SK-N-SH (cell line): ENCODE results near the gene CEBPA. TPM values are rescaled to one million over a fixed set of nuclear protein-coding genes. Genes with fewer than 3 reads are reported as not detected.

Experiments
- CTCF ChIA-PET: fragments of 300-600, 350-600 bp; formaldehyde crosslinking; extraction: SDS; loops from one replicate; lab custom pipeline; 2021; lab: Yijun Ruan, JAX
- POLR2A ChIA-PET: fragments of 350-600 bp; sonication (Branson Sonifier 250); formaldehyde crosslinking; extraction: SDS; loops from one replicate; lab custom pipeline; 2020; ENCODE audit warnings: antibody characterized with exemption, inconsistent platforms; lab: Yijun Ruan, JAX
- DNase-seq: peaks from one replicate; pipeline ENCODE4 v3.0.0; 2012
- H2AFZ ChIP-seq: fragments of 200-600 bp; sonication (generic); 2 replicates; pipeline ENCODE4 v1.8.1; 2016; ENCODE audit warnings: antibody characterized with exemption, mild to moderate bottlenecking, low read depth
- H3F3A ChIP-seq: fragments of 200-600 bp; sonication (generic); replicated peaks from 2 replicates; pipeline ENCODE3; 2016; ENCODE audit warnings: antibody characterized with exemption, mild to moderate bottlenecking; ENCODE audit not compliant: insufficient read depth
- H3K27ac ChIP-seq, 2 experiments: fragments of 200-500 bp in 1 of 2; fragments of 200-600 bp in 1 of 2; sonication (Bioruptor generic) in 1 of 2; sonication (generic), shearing (Covaris generic) in 1 of 2; 2 replicates each; pipeline versions ENCODE4 v1.5.1 to v1.6.1; 2014 to 2016; ENCODE audit warnings: low read depth in 2 of 2, inconsistent platforms in 1 of 2, low read length in 1 of 2, mild to moderate bottlenecking in 1 of 2, mixed read lengths in 1 of 2
- H3K27me3 ChIP-seq: fragments of 200-600 bp; sonication (generic), shearing (Covaris generic); 2 replicates; pipeline ENCODE4 v1.6.1; 2016; ENCODE audit warnings: mixed run types; ENCODE audit not compliant: insufficient read depth
- H3K36me3 ChIP-seq, 2 experiments: fragments of 200-500 bp in 1 of 2; fragments of 200-600 bp in 1 of 2; sonication (Bioruptor generic) in 1 of 2; sonication (generic) in 1 of 2; replicated peaks in 1 of 2; 2 replicates each; pipeline versions ENCODE3 to v1.5.1; 2014 to 2016; ENCODE audit warnings: low read length in 1 of 2, mild to moderate bottlenecking in 1 of 2; ENCODE audit not compliant: insufficient read depth in 2 of 2, control insufficient read depth in 1 of 2
- H3K4me1 ChIP-seq, 2 experiments: fragments of 200-500 bp in 1 of 2; fragments of 200-600 bp in 1 of 2; sonication (Bioruptor generic) in 1 of 2; sonication (generic), shearing (Covaris generic) in 1 of 2; 2 replicates each; pipeline versions ENCODE4 v1.5.1 to v1.6.1; 2014 to 2016; ENCODE audit warnings: low read depth in 1 of 2, low read length in 1 of 2, mixed run types in 1 of 2; ENCODE audit not compliant: insufficient read depth in 2 of 2, control insufficient read depth in 1 of 2
- H3K4me2 ChIP-seq: fragments of 200-600 bp; sonication (generic), shearing (Covaris generic); 2 replicates; pipeline ENCODE4 v1.6.1; 2017; ENCODE audit warnings: mixed run types
- H3K4me3 ChIP-seq, 2 experiments: fragments of 200-500 bp in 1 of 2; fragments of 200-600 bp in 1 of 2; sonication (Bioruptor generic) in 1 of 2; sonication (generic), shearing (Covaris generic) in 1 of 2; 2 replicates each; pipeline versions ENCODE4 v1.5.1 to v1.8.1; 2014 to 2016; ENCODE audit warnings: low read depth in 2 of 2, inconsistent platforms in 1 of 2, low read length in 1 of 2, mild to moderate bottlenecking in 1 of 2, mixed read lengths in 1 of 2, moderate library complexity in 1 of 2
- H3K79me2 ChIP-seq: fragments of 200-600 bp; sonication (generic); 2 replicates; pipeline ENCODE4 v1.8.1; 2017; ENCODE audit warnings: mild to moderate bottlenecking; ENCODE audit not compliant: insufficient read depth
- H3K9ac ChIP-seq: fragments of 200-600 bp; sonication (generic); 2 replicates; pipeline ENCODE4 v1.6.1; 2017; ENCODE audit warnings: mixed run types
- H3K9me2 ChIP-seq: fragments of 200-600 bp; sonication (generic); 2 replicates; pipeline ENCODE4 v1.6.1; 2017; ENCODE audit warnings: mixed run types
- H3K9me3 ChIP-seq: fragments of 200-600 bp; sonication (generic); 2 replicates; pipeline ENCODE4 v1.6.1; 2017; ENCODE audit warnings: mixed run types, mild to moderate bottlenecking, moderate library complexity
- H4K20me1 ChIP-seq: fragments of 200-600 bp; sonication (generic); 2 replicates; pipeline ENCODE4 v1.6.1; 2017; ENCODE audit warnings: mild to moderate bottlenecking, mixed run types; ENCODE audit not compliant: insufficient read depth
- CHD2 ChIP-seq: fragments of 150-350 bp; IDR thresholded peaks from 2 replicates; pipeline ENCODE4 v1.6.1; 2018; ENCODE audit warnings: low read length; ENCODE audit not compliant: partially characterized antibody
- FOXM1 ChIP-seq: IDR thresholded peaks from 2 replicates; pipeline ENCODE4 v1.4.0; 2012; ENCODE audit warnings: low read depth, mild to moderate bottlenecking
- IRF3 ChIP-seq: fragments of 150-350 bp; IDR thresholded peaks from 2 replicates; pipeline ENCODE4 v1.6.1; 2016; ENCODE audit warnings: mild to moderate bottlenecking, low read depth, low read length
- JUND ChIP-seq: IDR thresholded peaks from 2 replicates; pipeline ENCODE4 v1.4.0; 2012
- PBX3 ChIP-seq: IDR thresholded peaks from 2 replicates; pipeline ENCODE4; 2012
- RAD21 ChIP-seq: IDR thresholded peaks from 2 replicates; pipeline ENCODE4 v1.6.1; 2012; ENCODE audit warnings: mild to moderate bottlenecking, low read length
- RCOR1 ChIP-seq: fragments of 150-350 bp; IDR thresholded peaks from 2 replicates; pipeline ENCODE4 v1.6.1; 2017; ENCODE audit warnings: antibody characterized with exemption, low read length
- RFX5 ChIP-seq: IDR thresholded peaks from 2 replicates; pipeline ENCODE4 v1.6.1; 2012; ENCODE audit warnings: mild to moderate bottlenecking, improper control_type of control experiment, low read length
- RXRA ChIP-seq: IDR thresholded peaks from 2 replicates; pipeline ENCODE4 v1.4.0; 2012; ENCODE audit warnings: low read depth, mild to moderate bottlenecking, borderline replicate concordance
- SMC3 ChIP-seq: IDR thresholded peaks from 2 replicates; pipeline ENCODE4 v1.6.1; 2012; ENCODE audit warnings: low read depth, low read length, improper control_type of control experiment
- ZBTB33 ChIP-seq: IDR thresholded peaks from 2 replicates; pipeline ENCODE4 v1.4.0; 2012; ENCODE audit warnings: low read depth, borderline replicate concordance
- WGBS: methylation state at CpG from one replicate; pipeline ENCODE4 v1.1.6; 2017; ENCODE audit warnings: low lambda C conversion rate; 5-methylcytosine and 5-hydroxymethylcytosine counted together
- polyA plus RNA-seq, 3 experiments: library from polyadenylated mRNA; depleted of rRNA; stranded (reverse); fragments of >200 nt; gene quantifications; 2 replicates each; pipeline ENCODE4 v1.2.3, GENCODE V29; 2012

The CEBPA gene
- polyA plus RNA-seq, 1 of the 3 experiments (the other 2 are of a cell fraction) = 0.15 TPM

GRCh38 chr19:33299051-33299688, 3.2 kb downstream of the CEBPA start:
- no peak for TF ChIP-seq FOXM1

GRCh38 chr19:33298146-33298911, 4.0 kb downstream of the CEBPA start:
- Histone ChIP-seq H3K27ac (no peak overlapping the region), H4K20me1 (no peaks in the 10 kb centered on the region), H3K79me2 (no peaks in the 10 kb centered on the region), H3K9ac (no peak overlapping the region), H3K4me3 (no peak overlapping the region), H3K27me3 (peaks cover 39% of the 10 kb centered on the region), H2AFZ (no peak overlapping the region), H3K9me2 (no peaks in the 10 kb centered on the region), H3K36me3 (no peaks in the 10 kb centered on the region), H3K4me1 (peaks cover 0 to 13% of the 10 kb centered on the region in 2 experiments; a peak in 1 of 4 replicates), H3F3A (no peaks in the 10 kb centered on the region), H3K4me2 (no peak overlapping the region), H3K9me3 (no peaks in the 10 kb centered on the region)
- DNase-seq = peak; percentile 41
- ChIA-PET CTCF (interaction anchor here (0.6 to 1.8 kb wide), 4 partner anchors 43 to 798 kb away, joined by 3 to 6 read pairs (median 4); no protein-coding TSS in a partner anchor), POLR2A (no interaction called here)
- WGBS = 72% methylated on average over 24 of the region's 25 CpGs
- TF ChIP-seq RCOR1 (no peak), JUND (no peak), IRF3 (no peak)

More at GRCh38 chr19:33299051-33299688, 3.2 kb downstream of the CEBPA start:
- Histone ChIP-seq H3K4me2 (no peak overlapping the region), H3K9ac (no peak overlapping the region), H3K4me3 (no peak overlapping the region), H3K27me3 (peaks cover 47% of the 10 kb centered on the region), H3K9me2 (no peaks in the 10 kb centered on the region), H4K20me1 (no peaks in the 10 kb centered on the region), H3K79me2 (no peaks in the 10 kb centered on the region), H3K27ac (no peak overlapping the region), H3K9me3 (no peaks in the 10 kb centered on the region), H3K36me3 (no peaks in the 10 kb centered on the region), H2AFZ (no peak overlapping the region), H3F3A (no peaks in the 10 kb centered on the region), H3K4me1 (peaks cover 0 to 4% of the 10 kb centered on the region in 2 experiments; a peak in 1 of 4 replicates)
- 48% methylated on average over 3 of the region's 8 CpGs for WGBS
- ChIA-PET POLR2A (interaction anchor here (0.5 kb wide), 1 partner anchor 43 kb away, joined by 4 read pairs; no protein-coding TSS in a partner anchor), CTCF (interaction anchor here (0.7 to 1.0 kb wide), 4 partner anchors 57 to 472 kb away, joined by 3 read pairs; no protein-coding TSS in a partner anchor)
- DNase-seq = peak; percentile 15

- Histone ChIP-seq H3K36me3 (no peaks in the 10 kb centered on the region), H2AFZ (no peak overlapping the region), H3K9me2 (no peaks in the 10 kb centered on the region), H3K4me1 (peaks cover 0 to 20% of the 10 kb centered on the region in 2 experiments; a peak in 1 of 4 replicates), H3K4me3 (no peak overlapping the region), H3K27ac (no peak overlapping the region), H4K20me1 (no peaks in the 10 kb centered on the region), H3F3A (no peaks in the 10 kb centered on the region), H3K4me2 (no peak overlapping the region), H3K27me3 (peaks cover 32% of the 10 kb centered on the region), H3K79me2 (no peaks in the 10 kb centered on the region), H3K9ac (no peak overlapping the region), H3K9me3 (no peaks in the 10 kb centered on the region)
- DNase-seq = peak; percentile 21
- POLR2A ChIA-PET = interaction anchor here (0.5 kb wide), 1 partner anchor 15 kb away, joined by 4 read pairs; no protein-coding TSS in a partner anchor
- WGBS = 65% methylated on average over 3 of the region's 11 CpGs
- CTCF ChIA-PET = interaction anchor here (1.2 to 1.8 kb wide), 3 partner anchors 55 to 799 kb away, joined by 3 to 6 read pairs (median 5); no protein-coding TSS in a partner anchor
- TF ChIP-seq ZBTB33 = no peak
- TF ChIP-seq IRF3 = no peak
- TF ChIP-seq RAD21 = no peak
- TF ChIP-seq CHD2 = no peak
- TF ChIP-seq RXRA = no peak
- no peak for TF ChIP-seq PBX3
- no peak for TF ChIP-seq SMC3
- TF ChIP-seq RFX5 = no peak
Measured at GRCh38 chr19:33297401-33298145, 4.8 kb downstream of the CEBPA start.
